GM11168 (cell line): ENCODE results near the gene ARHGAP6.
"Not testable (repeated sequence)": the region's sequence is repeated elsewhere in the genome, so short reads cannot be mapped to it uniquely, and the experiment has no call there.

ENCODE experiments used
- in situ Hi-C: fragments of 300-500 bp; cut with MboI; formaldehyde crosslinking; loops from one replicate; pipeline ENCODE4 v1.12.0; 2022; ENCODE audit warnings: low sequenced_read_pairs; ENCODE audit not compliant: unreplicated experiment

The ARHGAP6 gene

DNA sequence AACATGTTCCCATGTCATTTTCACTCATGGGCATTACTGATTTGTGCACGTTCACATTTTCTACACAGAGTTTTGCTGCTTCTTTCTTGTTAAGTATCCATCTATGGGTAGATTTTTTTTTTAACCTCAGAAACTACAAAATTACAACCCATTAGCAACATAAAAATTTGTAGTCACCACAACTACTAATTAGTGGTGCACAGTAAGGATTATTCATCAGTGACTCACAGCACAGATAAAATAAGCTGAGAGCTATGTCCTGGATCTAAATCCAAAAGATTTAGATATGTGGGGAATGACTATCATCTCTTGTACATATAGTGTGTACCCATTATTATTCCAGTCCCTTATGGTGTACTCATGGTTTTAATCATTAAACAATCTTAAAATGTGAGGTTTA lies 392.2 kb downstream of the ARHGAP6 start:
- in situ Hi-C loops = no loop called here

DNA sequence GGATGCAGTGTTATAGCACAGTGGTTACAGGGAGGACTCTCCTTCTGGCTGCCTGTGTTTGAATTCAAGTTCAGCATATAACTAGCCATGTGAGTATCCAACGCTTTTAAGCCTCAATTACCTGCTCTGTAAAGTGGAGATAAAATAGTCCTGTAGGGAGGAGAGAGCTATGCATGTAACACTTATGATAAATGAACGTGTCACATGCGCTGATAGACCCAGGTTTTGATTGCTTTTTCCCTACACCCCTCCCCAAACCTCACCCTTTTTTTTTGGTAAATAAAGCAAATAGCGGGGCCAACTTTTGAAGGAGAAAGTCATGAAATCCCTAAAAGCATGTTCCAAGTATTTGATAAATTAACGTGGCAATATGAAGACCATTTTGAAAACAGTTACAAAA lies 392.9 kb downstream of the ARHGAP6 start:
- in situ Hi-C loops = no loop called here

DNA sequence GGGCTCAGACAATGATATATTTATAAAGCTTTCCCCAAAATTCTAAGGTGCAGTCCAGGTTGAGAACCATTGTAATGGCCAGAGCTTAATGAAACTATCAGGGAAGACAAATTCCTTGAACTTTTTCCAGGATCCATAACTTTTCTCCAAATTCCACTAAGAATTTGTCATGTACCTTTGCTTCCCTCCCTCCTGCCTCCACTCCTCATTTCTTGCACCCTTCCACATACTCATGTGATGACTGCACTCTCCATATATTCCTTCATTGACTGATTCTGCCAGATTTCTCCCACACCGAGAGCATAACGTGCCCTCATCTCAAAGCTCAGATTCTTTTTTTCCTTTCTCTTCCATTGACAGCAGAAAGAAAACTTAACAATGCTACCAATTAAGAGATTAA lies 393.4 kb downstream of the ARHGAP6 start:
- in situ Hi-C loops = no loop called here

DNA sequence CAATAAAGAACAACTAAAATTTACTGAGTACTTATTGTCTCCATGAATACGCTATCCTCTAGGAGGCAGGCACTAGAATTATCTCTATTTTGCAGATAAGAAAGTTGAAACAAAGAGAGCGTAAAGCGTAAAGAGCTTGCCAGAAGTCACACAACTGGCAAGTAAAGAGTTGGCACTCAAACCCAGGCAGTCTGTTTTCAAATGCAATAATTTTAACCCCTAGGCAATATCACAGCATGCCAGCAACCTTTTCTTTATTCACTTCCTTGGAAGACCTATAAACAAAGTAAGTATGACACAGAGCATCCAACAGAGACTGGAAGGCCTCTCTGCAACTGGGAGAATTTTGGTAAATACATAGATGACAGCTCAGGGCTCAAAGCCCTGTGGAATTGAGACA lies 395.7 kb downstream of the ARHGAP6 start:
- in situ Hi-C loops = no loop called here

DNA sequence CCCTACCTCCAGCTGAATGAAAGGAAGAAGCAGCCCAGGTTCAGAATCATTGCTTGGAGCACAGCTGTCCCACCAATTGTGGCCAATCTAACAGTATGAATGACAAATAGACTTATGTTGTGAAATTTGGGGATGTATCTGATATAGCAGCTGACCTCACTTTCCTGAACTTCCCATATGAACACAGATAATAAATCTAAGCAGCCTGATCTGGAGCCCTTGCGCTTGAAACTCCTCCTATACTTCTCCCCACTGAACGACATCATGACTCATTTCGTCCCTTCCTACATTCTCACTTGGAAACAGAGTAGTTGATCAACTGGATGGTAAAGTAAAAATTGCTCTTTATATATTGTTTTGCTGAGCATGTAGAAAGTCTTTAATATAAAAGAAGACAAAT lies 396.7 kb downstream of the ARHGAP6 start:
- in situ Hi-C loops = no loop called here

DNA sequence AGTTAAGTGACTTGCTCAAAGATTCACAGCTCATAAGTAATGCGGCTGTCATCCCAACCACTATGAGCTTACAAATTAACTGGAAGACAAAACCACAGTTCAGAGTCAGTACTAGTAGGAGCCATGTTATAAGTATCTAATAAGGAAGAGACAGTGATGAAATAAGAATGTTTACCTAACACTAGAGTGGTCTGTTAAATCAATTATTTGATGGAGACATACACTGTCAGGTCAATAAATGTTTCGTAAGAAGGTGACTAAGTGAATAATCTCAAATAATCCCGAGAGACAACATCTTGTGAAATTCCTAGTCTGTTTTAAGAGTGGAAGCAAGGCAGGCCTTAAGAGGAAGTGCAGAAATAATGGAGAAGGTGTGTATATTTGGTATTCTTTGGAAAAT lies 398.3 kb downstream of the ARHGAP6 start:
- in situ Hi-C loops = no loop called here

DNA sequence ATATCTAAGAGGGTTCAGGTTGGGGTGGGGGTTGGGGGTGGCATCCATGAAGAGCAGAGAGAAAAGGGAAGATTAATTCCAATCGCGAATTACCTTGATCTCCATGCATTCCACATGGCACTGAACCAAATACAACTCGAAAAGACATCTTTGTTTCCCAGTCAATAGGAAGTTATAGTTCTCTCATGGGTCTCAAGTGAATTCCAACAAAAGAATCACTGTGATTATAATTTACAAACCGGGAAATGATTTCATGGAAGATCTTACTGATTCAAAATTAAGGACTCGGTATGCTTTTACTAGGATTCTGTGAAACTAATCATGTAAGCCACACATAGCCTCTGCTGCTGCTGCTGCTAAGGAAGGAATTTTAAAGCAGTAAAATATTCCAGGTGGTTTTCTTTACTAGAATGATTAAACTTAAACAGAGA lies 399.1 kb downstream of the ARHGAP6 start:
- in situ Hi-C loops = no loop called here

DNA sequence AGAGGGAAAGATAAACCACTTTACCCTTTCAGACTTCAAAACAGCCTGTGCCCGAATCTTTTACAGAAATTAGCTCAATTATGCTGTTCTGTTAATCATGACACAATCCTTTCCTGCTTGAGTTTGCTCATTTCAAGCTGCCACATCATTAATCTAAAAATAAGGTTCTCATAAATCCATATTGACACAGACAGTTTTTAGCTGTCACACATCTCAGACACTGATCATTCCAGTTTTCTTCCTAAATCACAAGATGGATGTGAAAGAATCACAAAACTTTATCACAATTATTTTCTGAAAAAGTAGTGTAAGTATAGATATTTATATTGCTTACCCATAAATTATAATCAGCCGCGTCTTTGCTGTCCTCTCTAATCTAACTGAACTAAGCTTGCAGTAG lies 400.4 kb downstream of the ARHGAP6 start:
- in situ Hi-C loops = no loop called here

DNA sequence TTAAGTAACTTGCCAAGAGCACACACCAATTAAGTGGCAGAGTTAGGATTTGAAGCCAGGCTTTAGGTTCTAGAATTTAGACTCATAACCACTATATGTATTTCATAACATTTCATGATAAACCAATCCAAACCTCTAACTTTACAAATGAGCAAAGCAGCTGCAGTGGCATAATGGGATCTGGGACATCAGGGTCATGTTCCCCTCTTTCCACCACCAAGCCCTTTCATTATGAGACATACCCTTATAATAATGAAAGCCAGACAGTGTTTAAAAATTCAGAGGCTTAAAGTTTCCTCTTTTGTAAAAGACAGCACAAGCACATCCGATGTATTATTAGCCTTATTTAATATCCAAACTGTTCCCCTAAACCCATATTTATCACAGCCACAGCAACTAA lies 400.8 kb downstream of the ARHGAP6 start:
- in situ Hi-C loops = no loop called here

DNA sequence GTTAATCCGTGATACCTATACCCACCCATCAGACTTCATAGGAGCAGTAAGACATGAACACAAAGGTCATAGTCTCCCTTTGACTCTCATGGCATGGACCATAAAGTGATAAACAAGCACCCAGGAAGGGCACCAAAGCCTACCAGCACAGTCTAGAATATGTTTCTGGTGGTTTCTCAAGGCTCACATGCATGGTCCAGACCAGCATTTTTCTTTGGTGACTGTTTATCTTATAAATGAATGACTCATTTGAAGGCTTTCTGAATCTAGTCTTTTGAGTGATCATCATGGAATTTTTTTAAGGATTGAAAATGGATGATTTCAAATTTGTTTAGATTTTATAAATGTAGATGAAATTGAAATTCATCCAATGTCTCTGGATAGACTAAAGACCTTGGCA lies 404.5 kb downstream of the ARHGAP6 start:
- in situ Hi-C loops = no loop called here

DNA sequence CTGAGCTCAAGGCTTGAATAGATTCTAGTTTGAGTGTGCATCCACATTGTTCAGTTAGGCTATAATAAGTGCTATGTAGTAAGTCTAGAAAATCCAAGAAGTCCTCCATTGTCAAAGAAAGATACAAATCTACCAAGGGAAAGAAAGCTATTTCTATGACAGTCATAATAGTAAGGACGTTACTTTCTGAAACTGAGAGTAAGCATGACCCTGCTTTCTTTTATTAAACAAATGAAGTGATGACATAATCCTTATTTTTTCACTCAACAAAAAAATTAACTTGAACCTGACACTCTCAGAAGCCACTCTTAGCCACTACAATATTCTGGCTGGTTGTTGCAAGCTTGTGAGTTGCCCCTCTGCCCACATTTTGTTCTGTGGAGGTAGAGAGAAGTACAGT lies 406.3 kb downstream of the ARHGAP6 start:
- in situ Hi-C loops = no loop called here

DNA sequence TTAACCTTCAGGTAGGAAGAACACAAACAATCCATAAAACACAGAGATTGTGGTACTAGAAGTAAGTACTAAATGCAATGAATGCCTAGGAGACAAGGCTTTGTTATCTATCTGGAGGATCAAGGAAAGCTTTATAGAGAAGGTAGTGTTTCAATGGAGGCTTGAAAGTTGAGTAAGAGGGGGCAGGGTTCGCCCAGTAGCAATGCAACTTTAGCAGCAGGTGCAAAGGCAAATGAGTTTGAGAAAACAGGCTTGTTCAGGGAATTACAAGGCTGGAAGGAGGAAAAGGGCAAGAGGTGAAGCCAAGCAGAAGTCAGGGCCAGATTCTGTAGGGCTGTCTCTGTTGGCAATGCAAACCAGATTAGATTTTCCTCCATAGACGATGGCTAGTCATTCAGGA lies 408.0 kb downstream of the ARHGAP6 start:
- in situ Hi-C loops = no loop called here

DNA sequence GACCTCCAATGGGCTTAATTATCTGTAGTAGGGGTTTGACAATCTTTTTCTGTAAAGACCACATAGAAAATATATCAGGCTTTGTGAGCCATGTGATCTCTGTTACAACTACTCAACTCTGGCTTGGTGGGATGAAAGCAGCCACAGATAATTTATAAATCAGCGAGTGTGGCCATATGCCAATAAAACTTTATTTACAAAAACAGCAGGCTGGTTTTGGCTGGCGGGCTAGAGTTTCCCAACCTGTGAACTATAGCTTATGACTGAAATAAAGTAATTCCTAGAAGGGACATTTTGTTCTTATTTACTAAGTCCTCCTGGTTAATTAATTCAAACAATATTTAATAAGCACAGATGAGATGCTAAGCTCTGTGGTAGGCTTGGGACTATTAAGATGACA lies 408.4 kb downstream of the ARHGAP6 start:
- in situ Hi-C loops = no loop called here

DNA sequence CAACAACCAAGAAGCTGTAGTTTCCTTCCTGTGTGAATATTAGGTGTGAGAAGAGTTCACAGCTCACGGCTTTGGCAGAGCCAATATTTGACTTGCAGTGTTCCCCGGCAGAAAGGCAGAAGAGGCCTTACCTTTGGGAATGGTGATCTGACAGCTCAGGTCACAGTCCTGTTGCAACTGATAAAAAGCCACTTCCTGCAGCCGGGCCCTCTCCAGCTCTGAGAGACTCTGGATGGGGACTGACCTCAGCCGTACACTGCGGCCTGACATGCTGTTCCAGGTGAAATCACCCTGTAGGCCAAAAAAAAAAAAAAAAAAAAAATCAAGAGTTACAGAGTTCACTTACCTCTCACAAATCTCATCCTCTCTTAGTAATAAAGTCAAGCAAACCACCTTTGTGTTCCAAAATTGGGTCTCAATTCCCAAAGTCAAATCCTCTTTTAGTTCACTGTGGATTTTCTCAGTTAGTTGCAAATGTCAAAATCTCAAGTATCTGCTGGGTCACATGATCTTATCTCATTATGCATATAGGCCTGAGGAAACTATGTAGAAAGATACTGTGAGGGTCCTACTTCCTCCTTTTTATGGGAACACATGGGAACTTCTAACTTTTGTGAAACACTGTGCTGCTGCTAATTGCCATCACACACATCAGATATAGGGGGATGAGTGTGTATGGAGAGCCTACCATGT lies 411.2 kb downstream of the ARHGAP6 start:
- in situ Hi-C loops = no loop called here

DNA sequence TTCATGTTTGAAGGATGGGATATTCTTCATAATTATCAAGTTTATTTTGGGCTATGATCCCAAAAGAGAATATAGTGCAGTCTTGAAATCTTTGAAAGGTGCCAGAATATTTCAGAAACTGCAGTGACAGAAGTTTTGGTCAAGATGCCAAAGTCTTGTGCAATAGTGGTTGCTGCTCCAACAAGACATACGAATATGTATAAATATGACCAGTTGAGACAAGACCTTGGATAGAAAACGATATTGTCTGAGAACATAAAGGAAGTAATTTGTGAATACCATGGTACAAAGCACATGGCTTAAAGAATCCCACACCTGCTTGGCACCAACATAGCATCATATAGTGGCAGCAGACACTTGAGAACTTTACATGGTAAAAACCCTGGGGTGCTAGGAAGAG lies 421.1 kb downstream of the ARHGAP6 start:
- in situ Hi-C loops = no loop called here

DNA sequence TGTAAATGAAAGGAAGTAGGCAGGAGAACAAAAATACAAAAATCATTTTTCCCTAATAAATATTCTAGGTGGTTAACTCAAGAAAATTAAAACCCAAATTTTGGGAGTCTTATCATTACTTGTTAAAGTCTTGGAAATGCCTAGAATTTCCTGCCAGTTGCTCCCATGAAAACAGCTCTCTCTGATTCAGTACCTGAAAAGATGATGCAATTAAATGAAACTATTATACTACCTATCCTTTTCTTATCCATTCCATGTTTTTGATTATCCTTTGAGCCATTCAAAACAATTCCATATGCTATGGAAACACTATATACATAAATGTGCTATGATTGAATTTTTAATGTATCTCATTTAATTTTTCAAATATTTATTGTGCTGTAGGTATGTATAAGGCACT lies 423.0 kb downstream of the ARHGAP6 start:
- in situ Hi-C loops = no loop called here

DNA sequence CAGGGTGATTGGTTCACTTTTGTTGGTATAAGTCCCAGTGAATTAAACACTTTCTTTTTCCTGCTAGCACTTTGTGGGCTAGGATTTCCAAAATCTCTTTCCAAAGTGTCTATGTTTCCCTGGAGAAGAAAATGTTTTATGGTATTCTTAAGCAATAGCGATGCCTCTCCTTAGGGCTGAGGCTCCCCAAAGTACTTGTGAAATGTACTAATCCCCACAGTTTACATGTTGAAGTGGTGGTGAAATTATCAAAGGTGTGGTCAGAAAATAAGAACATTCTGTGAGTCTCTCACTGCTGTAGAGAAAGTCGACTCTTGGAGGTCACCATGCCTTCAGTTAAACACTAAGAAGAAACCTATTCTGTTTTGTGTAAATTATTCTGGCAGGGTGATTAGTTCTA lies 424.0 kb downstream of the ARHGAP6 start:
- in situ Hi-C loops = no loop called here

DNA sequence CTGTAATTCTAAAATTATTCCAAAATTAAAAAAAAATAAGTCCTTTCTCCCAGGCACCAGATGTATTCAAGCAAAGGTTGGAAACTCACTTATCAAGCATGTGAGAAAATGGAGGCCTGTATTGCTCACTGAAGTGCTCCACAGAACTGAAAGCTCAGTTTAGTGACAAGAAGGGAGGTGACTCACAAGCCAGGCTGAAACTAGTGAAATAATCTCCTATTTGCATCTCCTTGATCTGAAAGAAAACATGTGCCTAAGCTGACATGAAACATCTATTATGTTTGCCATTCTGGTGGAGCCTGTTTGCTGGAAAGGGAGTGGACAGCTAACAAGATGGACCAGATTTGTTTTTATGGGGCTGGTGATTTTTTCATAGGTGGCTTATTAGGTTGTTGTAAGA lies 426.5 kb downstream of the ARHGAP6 start:
- in situ Hi-C loops = no loop called here

DNA sequence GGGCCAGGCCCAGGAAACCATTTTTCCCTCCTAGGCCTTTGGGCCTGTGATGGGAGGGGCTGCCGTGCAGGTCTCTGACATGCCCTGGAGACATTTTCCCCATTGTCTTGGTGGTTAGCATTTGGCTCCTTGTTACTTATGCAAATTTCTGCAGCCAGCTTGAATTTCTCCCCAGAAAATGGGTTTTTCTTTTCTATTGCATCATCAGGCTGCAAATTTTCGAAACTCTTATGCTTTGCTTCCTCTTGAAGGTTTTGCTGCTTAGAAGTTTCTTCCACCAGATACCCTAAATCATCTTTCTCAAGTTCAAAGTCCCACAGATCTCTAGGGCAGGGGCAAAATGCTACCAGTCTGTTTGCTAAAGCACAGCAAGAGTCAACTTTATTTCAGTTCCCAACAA lies 430.3 kb downstream of the ARHGAP6 start:
- in situ Hi-C loops = not testable (repeated sequence)

DNA sequence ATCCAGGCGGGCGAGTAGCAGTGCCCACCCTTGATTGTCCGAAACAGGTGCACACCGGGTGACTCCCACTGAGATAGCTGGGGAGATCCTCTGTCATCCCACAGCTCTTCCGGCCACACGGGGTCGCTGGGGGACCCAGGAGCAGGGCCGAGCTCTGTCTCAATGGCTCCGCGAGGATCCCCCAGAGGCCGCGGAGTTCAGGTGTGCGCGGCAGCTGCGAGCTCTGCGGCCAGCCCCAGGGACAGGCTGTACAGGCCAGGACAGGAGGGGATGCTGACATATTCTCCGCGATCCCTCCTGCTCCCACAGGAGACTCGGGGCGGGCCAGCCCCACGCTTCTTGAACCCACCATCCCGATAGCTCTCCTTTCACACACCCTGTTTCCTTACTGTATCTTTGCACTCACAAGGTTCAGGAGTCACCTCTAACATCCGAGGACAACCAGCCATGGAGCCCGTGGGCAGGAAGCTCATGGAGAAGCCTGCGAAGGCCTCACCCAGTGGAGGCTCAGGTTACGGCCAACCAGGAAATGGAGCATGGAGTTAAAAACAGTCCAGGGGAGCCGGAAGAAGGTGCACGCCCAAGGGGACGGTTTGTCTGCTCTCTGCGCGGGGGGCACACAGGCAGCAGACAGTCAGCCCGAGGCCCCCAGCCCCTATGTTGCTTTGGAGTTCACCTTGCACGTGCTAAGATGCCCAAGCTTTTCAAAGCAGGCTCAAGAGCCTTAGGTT lies 450.4 kb downstream of the ARHGAP6 start:
- in situ Hi-C loops = no loop called here

DNA sequence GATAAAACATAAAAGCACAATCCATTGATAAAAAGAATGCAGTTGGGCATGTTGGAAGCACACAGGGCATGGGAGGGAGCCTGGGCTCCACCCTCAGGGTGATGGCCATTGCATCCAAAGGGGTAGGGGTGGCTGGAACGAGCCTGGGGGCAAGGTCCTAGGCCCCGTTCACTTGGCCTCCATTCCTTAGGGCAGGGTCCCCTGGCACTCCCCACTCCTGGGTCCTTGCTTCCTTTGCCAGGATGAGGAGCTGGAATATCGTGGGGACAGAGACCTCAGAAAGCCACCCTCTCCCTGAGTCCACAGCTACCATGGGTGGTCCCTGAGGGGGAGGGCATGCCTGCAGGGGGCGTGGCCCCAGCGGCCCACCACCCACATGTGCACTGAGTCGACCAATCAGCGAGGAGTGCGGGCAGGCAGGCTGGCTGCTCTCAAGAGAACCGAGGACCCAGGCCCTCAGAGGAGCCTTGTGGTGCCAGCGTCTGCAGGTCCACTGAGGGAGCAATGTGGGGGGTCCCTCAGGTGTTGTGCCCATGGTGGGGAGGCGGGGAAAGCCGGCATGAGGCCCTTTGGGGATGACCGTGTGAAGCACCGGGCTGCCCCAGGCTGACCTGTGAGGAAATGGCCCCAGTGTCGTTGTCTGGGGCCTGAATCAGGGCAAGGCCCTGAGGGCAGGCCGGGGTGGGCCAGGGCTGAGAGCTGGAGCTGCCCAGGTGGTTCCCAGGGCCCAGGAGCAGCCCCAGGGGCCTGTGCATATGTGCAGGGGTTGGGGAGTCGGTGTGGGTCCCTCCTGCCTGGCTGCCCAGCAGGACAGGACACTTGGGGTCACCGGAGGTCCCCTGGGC lies 451.2 kb downstream of the ARHGAP6 start:
- in situ Hi-C loops = no loop called here
